GM18498 (cell line): Measurements from ENCODE around the gene RNASEH2A.
"Not testable (repeated sequence)": the region's sequence is repeated elsewhere in the genome, so short reads cannot be mapped to it uniquely, and the experiment has no call there.

ENCODE experiments used
- ATAC-seq: cut with Tn5 transposase; IDR thresholded peaks from one replicate; pipeline ENCODE4 v1.9.1; 2021; ENCODE audit warnings: mild to moderate bottlenecking, moderate library complexity; ENCODE audit not compliant: unreplicated experiment

RNASEH2A gene

GRCh38 chr19:12792853-12793289, 13.5 kb upstream of the RNASEH2A start:
- ATAC-seq = no peak

- peak; percentile 34 for ATAC-seq
Measured at GRCh38 chr19:12793290-12794195, 12.8 kb upstream of the RNASEH2A start.

- ATAC-seq = no peak
Measured at GRCh38 chr19:12794196-12794941, 12.0 kb upstream of the RNASEH2A start.

- ATAC-seq = no peak
Measured at GRCh38 chr19:12794971-12795381, 11.4 kb upstream of the RNASEH2A start.

- no peak for ATAC-seq
Measured at GRCh38 chr19:12796146-12797071, 10.0 kb upstream of the RNASEH2A start.

GRCh38 chr19:12797141-12797587, 9.2 kb upstream of the RNASEH2A start:
- ATAC-seq = no peak

GRCh38 chr19:12797607-12798006, 8.8 kb upstream of the RNASEH2A start:
- ATAC-seq = not testable (repeated sequence)

GRCh38 chr19:12799742-12800465, 6.5 kb upstream of the RNASEH2A start:
- ATAC-seq = no peak

GRCh38 chr19:12800466-12800770, 6.0 kb upstream of the RNASEH2A start:
- ATAC-seq = no peak

- ATAC-seq = no peak
Measured at GRCh38 chr19:12800923-12801465, 5.4 kb upstream of the RNASEH2A start.

- no peak for ATAC-seq
Measured at GRCh38 chr19:12801466-12802266, 4.7 kb upstream of the RNASEH2A start, which contains the start of the genes PRDX2 and THSD8. Gene PRDX2 (minus strand): TSS chr19:12801800. CDS start chr19:12801261, 539 bp downstream. Gene THSD8 (plus strand): TSS chr19:12802069. CDS start chr19:12802072, 3 bp downstream.

- ATAC-seq = no peak
Measured at GRCh38 chr19:12802267-12803106, 3.9 kb upstream of the RNASEH2A start.

- no peak for ATAC-seq
Measured at GRCh38 chr19:12804051-12804450, 2.3 kb upstream of the RNASEH2A start.

- no peak for ATAC-seq
Measured at GRCh38 chr19:12815088-12815487, 8.7 kb downstream of the RNASEH2A start.

GRCh38 chr19:12817188-12817587, 10.8 kb downstream of the RNASEH2A start:
- ATAC-seq = not testable (repeated sequence)

- not testable (repeated sequence) for ATAC-seq
Measured at GRCh38 chr19:12817810-12818209, 11.4 kb downstream of the RNASEH2A start.

- ATAC-seq = no peak
Measured at GRCh38 chr19:12821761-12822160, 15.4 kb downstream of the RNASEH2A start.
